ENCODE measurements around the gene SMIM36. TPM values are rescaled to one million over a fixed set of nuclear protein-coding genes. Genes with fewer than 3 reads are reported as not detected.

SMIM36 gene
- total and polyA plus RNA-seq, 2 experiments from 2014 or later = not detected

DNA sequence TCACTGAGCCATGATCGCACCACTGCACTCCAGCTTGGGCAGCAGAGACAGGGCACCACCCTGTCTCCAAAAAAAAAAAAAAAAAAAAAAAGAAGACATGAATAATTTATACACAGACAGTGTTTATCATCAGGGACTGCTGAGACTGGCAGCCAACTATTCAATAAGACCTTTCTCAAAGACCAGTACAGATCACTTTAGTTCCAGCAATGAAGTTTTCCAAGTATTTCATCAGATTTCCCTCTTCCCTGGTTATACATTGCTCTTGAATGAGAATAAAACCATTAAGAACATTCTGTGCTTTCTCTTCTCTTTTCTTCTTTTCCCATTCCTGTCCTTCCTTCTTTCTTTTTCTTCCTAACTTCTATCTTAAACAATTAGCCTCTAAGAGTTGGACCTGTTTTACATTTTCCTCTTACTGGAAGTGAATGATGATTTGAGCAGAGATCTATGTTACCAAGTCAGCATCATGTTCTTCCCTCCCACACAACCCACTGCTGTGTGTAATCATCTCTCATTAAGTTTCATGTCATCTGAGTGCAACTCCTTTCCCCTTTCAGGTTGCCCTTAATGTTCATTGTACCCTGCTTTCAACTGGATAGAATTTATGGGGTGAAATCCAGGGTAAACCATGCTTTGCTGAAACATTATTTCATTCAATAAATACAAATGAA lies 35.9 kb upstream of the SMIM36 start:
- no peak for ATAC-seq
- no peak overlapping the region for H3K27ac ChIP-seq (ENCODE audit: low read depth)

More for the DNA sequence above, 35.9 kb upstream of the SMIM36 start:
- TF ChIP-seq EZH2 (IDR thresholded peaks at IDR 0.05; ENCODE audit: low read depth, unreplicated experiment) (no peak), CREB1 (CRISPR knock-in tag; IDR thresholded peaks at IDR 0.05; ENCODE audit: low read depth) (no peak), ZNF114 (CRISPR knock-in tag; IDR thresholded peaks at IDR 0.05) (no peak), NANOG (IDR thresholded peaks at IDR 0.05; ENCODE audit: borderline replicate concordance) (no peak), POLR2AphosphoS5 (IDR thresholded peaks at IDR 0.05; ENCODE audit: low read depth) (no peak), STAT1 (IDR thresholded peaks at IDR 0.05; ENCODE audit: unreplicated experiment) (no peak), ZNF331 (CRISPR knock-in tag; IDR thresholded peaks at IDR 0.05; ENCODE audit: low read depth) (no peak)
- TF ChIP-seq, protein P1, sequence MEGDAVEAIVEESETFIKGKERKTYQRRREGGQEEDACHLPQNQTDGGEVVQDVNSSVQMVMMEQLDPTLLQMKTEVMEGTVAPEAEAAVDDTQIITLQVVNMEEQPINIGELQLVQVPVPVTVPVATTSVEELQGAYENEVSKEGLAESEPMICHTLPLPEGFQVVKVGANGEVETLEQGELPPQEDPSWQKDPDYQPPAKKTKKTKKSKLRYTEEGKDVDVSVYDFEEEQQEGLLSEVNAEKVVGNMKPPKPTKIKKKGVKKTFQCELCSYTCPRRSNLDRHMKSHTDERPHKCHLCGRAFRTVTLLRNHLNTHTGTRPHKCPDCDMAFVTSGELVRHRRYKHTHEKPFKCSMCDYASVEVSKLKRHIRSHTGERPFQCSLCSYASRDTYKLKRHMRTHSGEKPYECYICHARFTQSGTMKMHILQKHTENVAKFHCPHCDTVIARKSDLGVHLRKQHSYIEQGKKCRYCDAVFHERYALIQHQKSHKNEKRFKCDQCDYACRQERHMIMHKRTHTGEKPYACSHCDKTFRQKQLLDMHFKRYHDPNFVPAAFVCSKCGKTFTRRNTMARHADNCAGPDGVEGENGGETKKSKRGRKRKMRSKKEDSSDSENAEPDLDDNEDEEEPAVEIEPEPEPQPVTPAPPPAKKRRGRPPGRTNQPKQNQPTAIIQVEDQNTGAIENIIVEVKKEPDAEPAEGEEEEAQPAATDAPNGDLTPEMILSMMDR (conservative IDR thresholded peaks at IDR 0.05; ENCODE audit: low read depth in 2 of 2) = no peak
- TF ChIP-seq, protein P2, sequence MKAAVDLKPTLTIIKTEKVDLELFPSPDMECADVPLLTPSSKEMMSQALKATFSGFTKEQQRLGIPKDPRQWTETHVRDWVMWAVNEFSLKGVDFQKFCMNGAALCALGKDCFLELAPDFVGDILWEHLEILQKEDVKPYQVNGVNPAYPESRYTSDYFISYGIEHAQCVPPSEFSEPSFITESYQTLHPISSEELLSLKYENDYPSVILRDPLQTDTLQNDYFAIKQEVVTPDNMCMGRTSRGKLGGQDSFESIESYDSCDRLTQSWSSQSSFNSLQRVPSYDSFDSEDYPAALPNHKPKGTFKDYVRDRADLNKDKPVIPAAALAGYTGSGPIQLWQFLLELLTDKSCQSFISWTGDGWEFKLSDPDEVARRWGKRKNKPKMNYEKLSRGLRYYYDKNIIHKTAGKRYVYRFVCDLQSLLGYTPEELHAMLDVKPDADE (IDR thresholded peaks at IDR 0.05) = no peak
- TF ChIP-seq, protein P3, sequence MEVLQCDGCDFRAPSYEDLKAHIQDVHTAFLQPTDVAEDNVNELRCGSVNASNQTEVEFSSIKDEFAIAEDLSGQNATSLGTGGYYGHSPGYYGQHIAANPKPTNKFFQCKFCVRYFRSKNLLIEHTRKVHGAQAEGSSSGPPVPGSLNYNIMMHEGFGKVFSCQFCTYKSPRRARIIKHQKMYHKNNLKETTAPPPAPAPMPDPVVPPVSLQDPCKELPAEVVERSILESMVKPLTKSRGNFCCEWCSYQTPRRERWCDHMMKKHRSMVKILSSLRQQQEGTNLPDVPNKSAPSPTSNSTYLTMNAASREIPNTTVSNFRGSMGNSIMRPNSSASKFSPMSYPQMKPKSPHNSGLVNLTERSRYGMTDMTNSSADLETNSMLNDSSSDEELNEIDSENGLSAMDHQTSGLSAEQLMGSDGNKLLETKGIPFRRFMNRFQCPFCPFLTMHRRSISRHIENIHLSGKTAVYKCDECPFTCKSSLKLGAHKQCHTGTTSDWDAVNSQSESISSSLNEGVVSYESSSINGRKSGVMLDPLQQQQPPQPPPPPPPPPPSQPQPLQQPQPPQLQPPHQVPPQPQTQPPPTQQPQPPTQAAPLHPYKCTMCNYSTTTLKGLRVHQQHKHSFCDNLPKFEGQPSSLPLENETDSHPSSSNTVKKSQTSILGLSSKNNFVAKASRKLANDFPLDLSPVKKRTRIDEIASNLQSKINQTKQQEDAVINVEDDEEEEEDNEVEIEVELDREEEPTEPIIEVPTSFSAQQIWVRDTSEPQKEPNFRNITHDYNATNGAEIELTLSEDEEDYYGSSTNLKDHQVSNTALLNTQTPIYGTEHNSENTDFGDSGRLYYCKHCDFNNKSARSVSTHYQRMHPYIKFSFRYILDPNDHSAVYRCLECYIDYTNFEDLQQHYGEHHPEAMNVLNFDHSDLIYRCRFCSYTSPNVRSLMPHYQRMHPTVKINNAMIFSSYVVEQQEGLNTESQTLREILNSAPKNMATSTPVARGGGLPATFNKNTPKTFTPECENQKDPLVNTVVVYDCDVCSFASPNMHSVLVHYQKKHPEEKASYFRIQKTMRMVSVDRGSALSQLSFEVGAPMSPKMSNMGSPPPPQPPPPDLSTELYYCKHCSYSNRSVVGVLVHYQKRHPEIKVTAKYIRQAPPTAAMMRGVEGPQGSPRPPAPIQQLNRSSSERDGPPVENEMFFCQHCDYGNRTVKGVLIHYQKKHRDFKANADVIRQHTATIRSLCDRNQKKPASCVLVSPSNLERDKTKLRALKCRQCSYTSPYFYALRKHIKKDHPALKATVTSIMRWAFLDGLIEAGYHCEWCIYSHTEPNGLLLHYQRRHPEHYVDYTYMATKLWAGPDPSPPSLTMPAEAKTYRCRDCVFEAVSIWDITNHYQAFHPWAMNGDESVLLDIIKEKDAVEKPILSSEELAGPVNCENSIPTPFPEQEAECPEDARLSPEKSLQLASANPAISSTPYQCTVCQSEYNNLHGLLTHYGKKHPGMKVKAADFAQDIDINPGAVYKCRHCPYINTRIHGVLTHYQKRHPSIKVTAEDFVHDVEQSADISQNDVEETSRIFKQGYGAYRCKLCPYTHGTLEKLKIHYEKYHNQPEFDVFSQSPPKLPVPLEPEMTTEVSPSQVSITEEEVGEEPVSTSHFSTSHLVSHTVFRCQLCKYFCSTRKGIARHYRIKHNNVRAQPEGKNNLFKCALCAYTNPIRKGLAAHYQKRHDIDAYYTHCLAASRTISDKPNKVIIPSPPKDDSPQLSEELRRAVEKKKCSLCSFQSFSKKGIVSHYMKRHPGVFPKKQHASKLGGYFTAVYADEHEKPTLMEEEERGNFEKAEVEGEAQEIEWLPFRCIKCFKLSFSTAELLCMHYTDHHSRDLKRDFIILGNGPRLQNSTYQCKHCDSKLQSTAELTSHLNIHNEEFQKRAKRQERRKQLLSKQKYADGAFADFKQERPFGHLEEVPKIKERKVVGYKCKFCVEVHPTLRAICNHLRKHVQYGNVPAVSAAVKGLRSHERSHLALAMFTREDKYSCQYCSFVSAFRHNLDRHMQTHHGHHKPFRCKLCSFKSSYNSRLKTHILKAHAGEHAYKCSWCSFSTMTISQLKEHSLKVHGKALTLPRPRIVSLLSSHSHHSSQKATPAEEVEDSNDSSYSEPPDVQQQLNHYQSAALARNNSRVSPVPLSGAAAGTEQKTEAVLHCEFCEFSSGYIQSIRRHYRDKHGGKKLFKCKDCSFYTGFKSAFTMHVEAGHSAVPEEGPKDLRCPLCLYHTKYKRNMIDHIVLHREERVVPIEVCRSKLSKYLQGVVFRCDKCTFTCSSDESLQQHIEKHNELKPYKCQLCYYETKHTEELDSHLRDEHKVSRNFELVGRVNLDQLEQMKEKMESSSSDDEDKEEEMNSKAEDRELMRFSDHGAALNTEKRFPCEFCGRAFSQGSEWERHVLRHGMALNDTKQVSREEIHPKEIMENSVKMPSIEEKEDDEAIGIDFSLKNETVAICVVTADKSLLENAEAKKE (CRISPR knock-in tag; IDR thresholded peaks at IDR 0.05) = no peak
- TF ChIP-seq, protein P4, sequence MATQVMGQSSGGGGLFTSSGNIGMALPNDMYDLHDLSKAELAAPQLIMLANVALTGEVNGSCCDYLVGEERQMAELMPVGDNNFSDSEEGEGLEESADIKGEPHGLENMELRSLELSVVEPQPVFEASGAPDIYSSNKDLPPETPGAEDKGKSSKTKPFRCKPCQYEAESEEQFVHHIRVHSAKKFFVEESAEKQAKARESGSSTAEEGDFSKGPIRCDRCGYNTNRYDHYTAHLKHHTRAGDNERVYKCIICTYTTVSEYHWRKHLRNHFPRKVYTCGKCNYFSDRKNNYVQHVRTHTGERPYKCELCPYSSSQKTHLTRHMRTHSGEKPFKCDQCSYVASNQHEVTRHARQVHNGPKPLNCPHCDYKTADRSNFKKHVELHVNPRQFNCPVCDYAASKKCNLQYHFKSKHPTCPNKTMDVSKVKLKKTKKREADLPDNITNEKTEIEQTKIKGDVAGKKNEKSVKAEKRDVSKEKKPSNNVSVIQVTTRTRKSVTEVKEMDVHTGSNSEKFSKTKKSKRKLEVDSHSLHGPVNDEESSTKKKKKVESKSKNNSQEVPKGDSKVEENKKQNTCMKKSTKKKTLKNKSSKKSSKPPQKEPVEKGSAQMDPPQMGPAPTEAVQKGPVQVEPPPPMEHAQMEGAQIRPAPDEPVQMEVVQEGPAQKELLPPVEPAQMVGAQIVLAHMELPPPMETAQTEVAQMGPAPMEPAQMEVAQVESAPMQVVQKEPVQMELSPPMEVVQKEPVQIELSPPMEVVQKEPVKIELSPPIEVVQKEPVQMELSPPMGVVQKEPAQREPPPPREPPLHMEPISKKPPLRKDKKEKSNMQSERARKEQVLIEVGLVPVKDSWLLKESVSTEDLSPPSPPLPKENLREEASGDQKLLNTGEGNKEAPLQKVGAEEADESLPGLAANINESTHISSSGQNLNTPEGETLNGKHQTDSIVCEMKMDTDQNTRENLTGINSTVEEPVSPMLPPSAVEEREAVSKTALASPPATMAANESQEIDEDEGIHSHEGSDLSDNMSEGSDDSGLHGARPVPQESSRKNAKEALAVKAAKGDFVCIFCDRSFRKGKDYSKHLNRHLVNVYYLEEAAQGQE (IDR thresholded peaks at IDR 0.05; ENCODE audit: unreplicated experiment) = no peak
- H3F3A ChIP-seq (replicated peaks; ENCODE audit: low read depth) = no peaks in the 10 kb centered on the region
- H3K4me1 ChIP-seq (ENCODE audit: insufficient read depth) = peaks cover 10% of the 10 kb centered on the region
- Mint-ChIP-seq H3K27me3 (ENCODE audit: insufficient read depth, low read depth, poor library complexity) (no peaks in the 10 kb centered on the region), H3K4me3 (no peak overlapping the region), H3K9me3 (peaks cover 5% of the 10 kb centered on the region; the same call in 2 of the 3 replicates), H3K4me1 (peaks cover 7% of the 10 kb centered on the region; the same call in 2 of the 3 replicates), H3K27ac (no peak overlapping the region), H3K36me3 (ENCODE audit: low read depth) (no peaks in the 10 kb centered on the region; the same call in 2 of the 3 replicates)
- H3K4me3 ChIP-seq = no peak overlapping the region
- no peaks in the 10 kb centered on the region for H3K9me2 ChIP-seq (ENCODE audit: insufficient read depth)
- no peaks in the 10 kb centered on the region for H3K79me2 ChIP-seq (replicated peaks; ENCODE audit: insufficient read depth)
- H3K36me3 ChIP-seq (ENCODE audit: insufficient read depth) = no peaks in the 10 kb centered on the region
- peak overlapping the region; percentile 28; the same call in 1 of the 2 replicates for H2AFZ ChIP-seq
- no peak for DNase-seq (ENCODE audit: low spot score)
- no peaks in the 10 kb centered on the region for H4K20me1 ChIP-seq (replicated peaks; ENCODE audit: insufficient read depth)
- H3K27me3 ChIP-seq (ENCODE audit: insufficient read depth) = no peaks in the 10 kb centered on the region
- H3K4me2 ChIP-seq = no peak overlapping the region
